GM18868 (cell line): ENCODE measurements around the gene SLC2A13.
A peak's percentile ranks its signal among the peaks of the same experiment; 100 is the strongest.

Source experiments
- ATAC-seq: cut with Tn5 transposase; IDR thresholded peaks from one replicate; pipeline ENCODE4 v1.9.1; 2021; ENCODE audit warnings: mild to moderate bottlenecking, moderate library complexity; ENCODE audit not compliant: unreplicated experiment

Gene SLC2A13

DNA sequence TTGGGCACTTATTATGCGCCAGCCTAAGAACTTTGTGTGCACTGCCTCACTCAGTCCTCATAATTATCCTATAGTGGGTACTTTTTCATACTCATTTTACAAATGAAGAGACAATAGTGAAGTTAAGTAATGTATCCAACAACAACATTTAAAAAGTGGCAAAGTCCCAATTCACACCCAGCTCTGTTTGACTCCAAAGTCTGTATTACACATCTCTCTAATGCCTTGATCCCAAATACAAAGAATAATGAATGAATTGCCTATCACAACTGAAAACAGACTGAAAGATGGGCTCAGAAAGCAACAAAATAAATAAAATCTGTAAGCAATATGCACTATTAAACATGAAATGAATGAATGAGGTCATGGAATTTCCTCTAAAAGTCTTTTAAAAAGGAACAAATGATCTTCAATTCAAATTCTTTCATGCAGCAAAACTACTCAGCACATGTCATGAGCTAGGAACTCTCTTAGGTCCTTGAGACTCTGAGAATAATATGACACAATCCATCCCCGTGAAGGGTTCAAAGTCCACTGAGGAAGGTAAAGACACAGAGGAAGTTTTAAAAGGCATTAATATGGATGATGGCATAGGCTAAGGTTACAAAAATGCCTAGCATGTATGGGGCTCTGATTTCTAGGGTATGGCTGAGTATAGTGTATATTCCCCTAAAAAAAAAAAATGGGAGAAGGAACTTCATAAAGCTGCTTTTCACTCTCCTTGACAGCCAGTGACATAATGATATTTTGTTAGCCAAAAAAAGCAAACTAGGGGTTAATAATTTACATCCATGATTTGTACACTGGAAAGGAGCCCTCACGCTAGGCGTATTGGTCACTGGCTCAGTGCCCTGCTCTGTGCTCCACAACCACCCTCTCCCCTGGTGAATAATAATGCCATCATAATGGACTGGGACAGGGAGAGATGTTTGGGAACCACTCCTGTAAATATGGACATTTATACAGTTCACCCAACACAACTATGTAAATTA, 103.4 kb downstream of the SLC2A13 start:
- ATAC-seq = no peak

- ATAC-seq = no peak
These were observed 104.5 kb downstream of the SLC2A13 start for GRCh38 chr12:40001406-40001805.

- ATAC-seq = no peak
These were observed 105.0 kb downstream of the SLC2A13 start for GRCh38 chr12:40000884-40001283.

GRCh38 chr12:39993268-39993667, 112.6 kb downstream of the SLC2A13 start:
- ATAC-seq = no peak

GRCh38 chr12:39990122-39991101, 115.5 kb downstream of the SLC2A13 start:
- peak; percentile 95 for ATAC-seq

GRCh38 chr12:39989501-39989900, 116.4 kb downstream of the SLC2A13 start:
- ATAC-seq = no peak

GRCh38 chr12:39988574-39988973, 117.3 kb downstream of the SLC2A13 start:
- ATAC-seq = no peak

- no peak for ATAC-seq
These were observed 119.2 kb downstream of the SLC2A13 start for GRCh38 chr12:39986674-39987073.

GRCh38 chr12:39984670-39985069, 121.2 kb downstream of the SLC2A13 start:
- ATAC-seq = no peak

DNA sequence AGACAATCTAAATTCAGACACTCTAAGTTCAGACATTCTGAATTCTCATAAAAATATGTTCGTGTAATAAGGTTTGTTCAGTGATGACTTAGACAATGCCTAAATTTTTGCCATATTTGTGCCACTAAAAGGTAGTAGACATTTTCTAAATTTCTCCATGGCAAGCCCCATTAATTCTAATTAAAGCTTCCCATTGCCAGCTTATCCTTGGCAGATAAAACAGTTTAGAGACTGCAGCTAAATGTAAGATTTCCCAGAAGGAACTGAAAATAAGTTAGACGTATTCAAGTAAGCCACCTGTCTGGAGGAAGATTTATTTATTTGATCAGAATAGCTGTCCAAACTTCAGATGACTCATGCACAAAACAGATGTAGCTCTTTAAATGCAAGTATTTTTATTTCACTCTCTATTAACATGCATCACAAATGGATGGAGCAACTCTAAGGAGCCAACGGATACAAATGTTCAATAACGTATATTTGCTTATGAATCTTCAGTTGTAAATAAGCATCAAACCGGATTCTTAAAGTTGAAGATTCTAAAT, 130.4 kb downstream of the SLC2A13 start:
- ATAC-seq = no peak

DNA sequence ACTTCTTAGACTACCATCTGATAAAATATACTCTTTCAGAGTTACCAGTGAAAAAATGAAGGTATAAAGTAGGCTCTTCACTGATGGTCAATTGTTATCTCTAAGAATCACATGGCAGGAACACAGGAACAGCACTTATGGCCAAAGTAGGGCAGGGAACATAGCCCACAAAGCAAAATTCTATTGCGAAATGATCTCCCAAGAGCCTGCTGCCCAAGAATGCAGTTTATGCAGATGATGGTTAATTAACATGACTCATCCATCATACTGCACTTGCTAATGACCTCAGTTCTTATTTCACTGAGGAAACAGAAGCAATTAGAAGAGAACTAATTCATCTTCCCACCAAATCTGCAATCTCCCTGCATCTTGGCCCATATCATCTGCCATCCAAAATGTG, 133.8 kb downstream of the SLC2A13 start:
- ATAC-seq = no peak

- ATAC-seq = no peak
These were observed 134.5 kb downstream of the SLC2A13 start for GRCh38 chr12:39971348-39971747.

DNA sequence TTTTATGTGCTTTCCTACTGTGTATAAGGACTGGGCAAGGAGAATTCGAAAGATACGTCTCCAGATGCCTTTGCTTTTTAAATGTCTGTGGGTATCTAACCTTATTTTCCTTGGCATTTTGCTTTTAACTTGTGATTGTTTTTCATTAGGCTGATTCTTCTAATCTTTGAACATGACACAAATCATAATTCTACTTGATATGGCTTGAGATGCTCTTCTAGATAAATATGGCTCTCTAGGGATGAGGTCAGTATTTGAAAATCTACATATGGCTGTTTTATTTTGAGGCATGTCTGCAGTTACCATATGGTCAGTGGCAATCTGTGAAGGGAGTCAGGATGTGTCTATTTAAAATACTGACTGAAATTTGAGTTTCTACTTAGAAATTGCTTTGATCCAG, 139.2 kb downstream of the SLC2A13 start:
- ATAC-seq = no peak

- ATAC-seq = no peak
These were observed 139.6 kb downstream of the SLC2A13 start for GRCh38 chr12:39966256-39966655.

DNA sequence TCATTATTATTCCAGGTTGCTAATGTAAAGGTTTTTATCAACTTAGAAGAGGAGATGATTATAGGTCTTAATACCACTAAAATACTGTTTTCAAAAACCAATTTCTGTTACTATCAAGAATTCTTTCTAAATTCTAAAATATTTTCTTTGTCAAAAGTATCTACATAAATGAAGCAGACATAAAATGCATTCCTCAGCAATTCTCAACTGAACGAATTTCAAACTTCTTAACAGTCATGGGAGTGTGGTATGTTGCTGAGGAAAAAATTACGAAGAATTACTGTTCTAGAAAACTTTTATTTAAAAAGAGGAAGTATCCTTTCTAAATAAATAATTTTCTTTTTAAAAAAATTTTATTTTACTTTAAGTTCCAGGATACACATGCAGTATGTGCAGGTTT, 146.4 kb downstream of the SLC2A13 start:
- ATAC-seq = no peak

DNA sequence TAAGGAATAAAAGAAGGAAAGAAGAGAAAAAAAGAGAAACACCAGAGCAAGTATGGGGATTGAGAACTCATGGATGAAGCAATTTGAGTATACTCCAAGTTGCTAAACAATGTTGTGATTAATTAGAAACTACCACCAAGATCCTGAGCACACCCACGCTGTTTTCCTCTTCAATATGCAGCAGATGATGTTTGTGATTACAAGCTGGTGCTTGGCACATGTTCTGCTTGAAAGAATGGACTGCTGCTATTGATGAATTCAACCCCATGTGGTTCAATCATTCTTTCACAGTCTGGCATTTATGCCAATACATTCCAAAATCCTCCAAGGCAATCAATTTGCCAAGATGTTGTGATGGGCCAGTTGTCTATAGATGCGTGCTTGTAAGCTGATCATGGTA, 146.8 kb downstream of the SLC2A13 start:
- no peak for ATAC-seq

DNA sequence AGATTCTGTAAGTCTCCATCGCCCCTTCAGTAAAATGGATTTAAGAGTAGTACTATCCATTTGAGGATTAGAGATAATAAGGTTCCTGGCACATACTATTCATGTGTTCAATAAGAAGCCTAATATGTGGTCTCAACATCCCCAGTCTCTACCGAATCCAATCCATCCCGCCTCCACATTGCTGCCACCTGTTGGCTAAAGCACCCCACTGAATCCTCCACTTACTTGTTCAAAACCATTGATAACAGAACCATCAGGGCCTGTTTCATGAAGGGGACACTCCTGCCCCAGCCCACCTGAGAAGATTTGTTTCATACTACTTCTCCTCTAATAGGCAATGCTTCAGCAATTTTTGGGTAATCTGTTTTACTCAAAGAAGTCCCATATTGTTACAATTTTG, 147.5 kb downstream of the SLC2A13 start:
- ATAC-seq = peak; percentile 53

- ATAC-seq = no peak
These were observed 149.2 kb downstream of the SLC2A13 start for GRCh38 chr12:39956725-39957124.

DNA sequence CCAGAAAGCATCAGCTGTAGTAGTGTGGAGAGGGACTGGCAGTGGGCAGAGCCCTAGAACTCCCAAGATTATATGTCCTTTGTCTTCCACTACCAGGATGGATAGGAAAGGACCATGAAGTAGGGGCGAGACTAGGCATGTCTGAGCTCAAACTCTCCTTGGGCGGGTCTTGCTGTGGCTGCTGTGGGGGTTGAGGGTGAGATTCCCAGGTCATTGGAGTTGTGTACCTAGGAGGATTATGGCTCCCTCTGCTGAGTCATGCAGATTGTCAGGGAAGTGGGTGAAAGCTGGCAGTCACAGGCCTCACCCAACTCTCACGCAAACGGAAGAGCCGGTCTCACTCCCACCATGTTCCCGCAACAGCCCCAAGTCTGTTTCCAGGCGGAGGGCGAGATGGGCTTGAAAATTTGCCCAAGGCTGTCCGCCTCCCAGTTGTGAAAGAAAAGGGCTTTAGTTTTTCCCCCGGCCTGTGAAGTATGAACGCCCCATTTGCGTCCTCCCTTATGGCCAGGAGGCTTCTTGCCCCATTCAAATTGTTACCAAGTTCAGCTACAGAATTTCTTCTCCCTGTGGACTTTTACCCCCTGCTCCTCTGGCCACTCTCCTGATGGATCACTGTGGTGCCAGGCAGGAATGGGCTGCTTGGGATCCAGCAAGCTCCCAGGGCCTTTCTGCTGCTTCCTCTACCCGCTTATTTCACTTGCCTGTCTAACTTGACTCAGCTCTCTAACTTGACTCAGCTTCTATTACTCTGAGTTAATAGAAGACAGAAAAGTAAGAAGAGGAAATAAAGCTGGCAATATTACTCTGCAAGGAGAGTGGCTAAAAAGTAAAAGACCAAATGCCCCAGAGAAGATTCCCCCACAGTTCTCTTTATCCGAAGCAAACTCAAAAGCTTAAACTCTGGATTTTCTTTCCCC, 159.3 kb downstream of the SLC2A13 start:
- no peak for ATAC-seq

GRCh38 chr12:39937119-39937518, 168.8 kb downstream of the SLC2A13 start:
- no peak for ATAC-seq
